Calu3 (cell line): Measurements from ENCODE around the gene LRRC4. TPM values are rescaled to one million over a fixed set of nuclear protein-coding genes. Genes with fewer than 3 reads are reported as not detected.

Experiments
- BruUV-seq: library from RNA; stranded (reverse); fragments of 400-500 nt; replicated peaks from 2 replicates; lab custom pipeline; 2021; lab: Mats Ljungman, UMichigan
- CTCF ChIA-PET: fragments of 300-600 bp; sonication (Branson Sonifier 250); formaldehyde crosslinking; loops from one replicate; lab custom pipeline; 2022; ENCODE audit warnings: antibody characterized with exemption; lab: Charles Lee
- DNase-seq: peaks from one replicate; pipeline ENCODE4 v3.0.0; 2022
- H3K27ac Mint-ChIP-seq: one replicate; pipeline ENCODE4 v1.8.0; 2022; ENCODE audit warnings: mixed read lengths; ENCODE audit not compliant: unreplicated experiment
- H3K27me3 Mint-ChIP-seq: one replicate; pipeline ENCODE4 v1.8.0; 2022; ENCODE audit warnings: mixed read lengths; ENCODE audit not compliant: unreplicated experiment
- H3K36me3 Mint-ChIP-seq: one replicate; pipeline ENCODE4 v1.8.0; 2022; ENCODE audit warnings: mild to moderate bottlenecking, moderate library complexity, mixed read lengths; ENCODE audit not compliant: insufficient read depth, unreplicated experiment
- H3K4me1 Mint-ChIP-seq: one replicate; pipeline ENCODE4 v1.8.0; 2022; ENCODE audit warnings: mild to moderate bottlenecking, low read depth, mixed read lengths; ENCODE audit not compliant: unreplicated experiment
- H3K4me3 Mint-ChIP-seq: one replicate; pipeline ENCODE4 v1.8.0; 2022; ENCODE audit warnings: mild to moderate bottlenecking, low read depth, moderate library complexity, mixed read lengths; ENCODE audit not compliant: unreplicated experiment
- H3K9me3 Mint-ChIP-seq: one replicate; pipeline ENCODE4 v1.8.0; 2022; ENCODE audit warnings: low read depth, mixed read lengths; ENCODE audit not compliant: unreplicated experiment
- CTCF ChIP-seq: fragments of 200-600 bp; IDR thresholded peaks from one replicate; pipeline ENCODE4 v1.8.0; 2022; ENCODE audit warnings: antibody characterized with exemption; ENCODE audit not compliant: unreplicated experiment
- intact Hi-C: fragments of 100-400 bp; cut with micrococcal nuclease; formaldehyde crosslinking; loops from one replicate; pipeline ENCODE4 v1.10.0; 2022; ENCODE audit not compliant: unreplicated experiment
- total RNA-seq: library from RNA; stranded (reverse); gene quantifications from 2 replicates; pipeline ENCODE4 v1.2.3, GENCODE V29; 2022

Gene LRRC4
- total RNA-seq, 1 experiment from 2014 or later: not detected

- Mint-ChIP-seq H3K4me1 (no peaks in the 10 kb centered on the region), H3K36me3 (peaks cover 9% of the 10 kb centered on the region)
- intact Hi-C loops: no loop called here
Observed at GRCh38 chr7:128068785-128069184, 37.5 kb upstream of the LRRC4 start.

DNA sequence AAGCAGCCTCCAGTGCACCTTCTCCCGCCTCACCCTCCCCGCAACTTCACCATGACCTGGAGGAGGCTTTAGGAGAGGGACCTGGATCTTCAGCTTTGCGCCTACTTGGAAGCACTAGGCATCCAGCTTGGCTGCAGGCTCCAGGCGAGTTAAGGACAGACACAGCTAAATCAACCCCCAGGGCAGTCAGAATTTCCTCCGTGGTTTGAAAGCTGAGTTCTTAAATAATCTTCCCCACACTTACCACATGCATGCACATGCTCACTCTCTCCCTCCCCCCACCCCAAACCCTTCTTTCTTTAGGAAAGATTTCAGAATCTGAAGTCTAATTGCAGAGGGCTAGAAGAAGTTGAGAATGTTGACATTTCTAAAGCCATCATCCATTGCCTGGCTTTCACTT lies 36.7 kb upstream of the LRRC4 start:
- intact Hi-C loops: no loop called here
- H3K4me1 Mint-ChIP-seq: no peaks in the 10 kb centered on the region
- no peak overlapping the region for H3K4me3 Mint-ChIP-seq
- H3K27ac Mint-ChIP-seq: no peak overlapping the region
- no peaks in the 10 kb centered on the region for H3K27me3 Mint-ChIP-seq
- H3K9me3 Mint-ChIP-seq: no peaks in the 10 kb centered on the region
- H3K36me3 Mint-ChIP-seq: peaks cover 9% of the 10 kb centered on the region
- DNase-seq: no peak
- BruUV-seq: no TSS peak
- CTCF ChIA-PET: no interaction called here
- TF ChIP-seq CTCF: no peak

More at GRCh38 chr7:128068785-128069184, 37.5 kb upstream of the LRRC4 start:
- no peak for TF ChIP-seq CTCF
- CTCF ChIA-PET: no interaction called here
- Mint-ChIP-seq H3K27me3 (no peaks in the 10 kb centered on the region), H3K4me3 (no peak overlapping the region), H3K27ac (no peak overlapping the region), H3K9me3 (no peaks in the 10 kb centered on the region)
- no TSS peak for BruUV-seq
- no peak for DNase-seq

- DNase-seq: no peak
- no TSS peak for BruUV-seq
- Mint-ChIP-seq H3K27me3 (no peaks in the 10 kb centered on the region), H3K9me3 (no peaks in the 10 kb centered on the region), H3K4me1 (no peaks in the 10 kb centered on the region), H3K27ac (no peak overlapping the region), H3K36me3 (peaks cover 9% of the 10 kb centered on the region), H3K4me3 (no peak overlapping the region)
- no peak for TF ChIP-seq CTCF
- CTCF ChIA-PET: no interaction called here
- intact Hi-C loops: no loop called here
Observed at GRCh38 chr7:128066858-128067257, 35.6 kb upstream of the LRRC4 start.

- no peak overlapping the region for H3K4me3 Mint-ChIP-seq
- peaks cover 9% of the 10 kb centered on the region for H3K36me3 Mint-ChIP-seq
- intact Hi-C loops: no loop called here
- no peak for TF ChIP-seq CTCF
- H3K27me3 Mint-ChIP-seq: no peaks in the 10 kb centered on the region
- CTCF ChIA-PET: no interaction called here
- H3K9me3 Mint-ChIP-seq: no peaks in the 10 kb centered on the region
- no TSS peak for BruUV-seq
- no peak overlapping the region for H3K27ac Mint-ChIP-seq
- H3K4me1 Mint-ChIP-seq: no peaks in the 10 kb centered on the region
- DNase-seq: no peak
Observed at GRCh38 chr7:128066395-128066794, 35.2 kb upstream of the LRRC4 start.
